Panc1 (cell line): ENCODE measurements around the gene CHST11. TPM values are rescaled to one million over a fixed set of nuclear protein-coding genes. Genes with fewer than 3 reads are reported as not detected.

Experiments used
- ATAC-seq: fragments of 200-7000 bp; cut with Tn5 transposase; 2 replicates; pipeline ENCODE4 v1.9.1; 2020; ENCODE audit warnings: mild to moderate bottlenecking, moderate library complexity
- BruUV-seq: library from RNA; stranded (reverse); fragments of 400-500 nt; replicated peaks from 2 replicates; lab custom pipeline; 2021; lab: Mats Ljungman, UMichigan
- CTCF ChIA-PET: fragments of 300-600 bp; sonication (Branson Sonifier 250); formaldehyde crosslinking; loops from one replicate; lab custom pipeline; 2022; ENCODE audit warnings: antibody characterized with exemption; lab: Charles Lee
- POLR2A ChIA-PET: fragments of 300-600 bp; sonication (Branson Sonifier 250); formaldehyde crosslinking; loops from one replicate; lab custom pipeline; 2022; ENCODE audit warnings: antibody characterized with exemption; lab: Charles Lee
- DNase-seq: peaks from one replicate; pipeline ENCODE4 v3.0.0-alpha.2; 2010; ENCODE audit warnings: low read depth, low spot score
- H3K27ac ChIP-seq: 2 replicates; pipeline ENCODE4 v1.5.1; 2011; ENCODE audit warnings: mild to moderate bottlenecking, low read length, inconsistent platforms
- H3K27me3 ChIP-seq: fragments of 200-500 bp; sonication (Bioruptor generic); 2 replicates; pipeline ENCODE4 v1.6.0; 2014; ENCODE audit warnings: low read length, inconsistent platforms; ENCODE audit not compliant: control insufficient read depth, insufficient read depth
- H3K36me3 ChIP-seq: fragments of 200-500 bp; sonication (Bioruptor generic); 2 replicates; pipeline ENCODE4 v1.5.1; 2014; ENCODE audit warnings: inconsistent platforms, mild to moderate bottlenecking, low read length, moderate library complexity; ENCODE audit not compliant: control insufficient read depth, insufficient read depth
- H3K4me1 ChIP-seq: 2 replicates; pipeline ENCODE4 v1.5.1; 2011; ENCODE audit warnings: inconsistent platforms, mild to moderate bottlenecking, low read length, moderate library complexity; ENCODE audit not compliant: control insufficient read depth, insufficient read depth
- H3K4me3 ChIP-seq, 2 experiments: 2 replicates each; pipeline ENCODE4 v1.5.1; 2011 to 2012; ENCODE audit warnings: low read depth in 2 of 2, low read length in 2 of 2, mild to moderate bottlenecking in 2 of 2, inconsistent platforms in 1 of 2, moderate library complexity in 1 of 2
- H3K9me3 ChIP-seq: fragments of 200-500 bp; sonication (Bioruptor generic); 2 replicates; pipeline ENCODE4 v1.5.1; 2014; ENCODE audit warnings: low read depth, mild to moderate bottlenecking, inconsistent platforms, low read length, moderate library complexity; ENCODE audit not compliant: control insufficient read depth, insufficient read depth
- POLR2AphosphoS5 ChIP-seq: IDR thresholded peaks from 2 replicates; pipeline ENCODE4 v1.6.1; 2012; ENCODE audit warnings: mild to moderate bottlenecking, low read depth, low read length, moderate library complexity
- SIN3A ChIP-seq: IDR thresholded peaks from 2 replicates; pipeline ENCODE4 v1.6.1; 2012; ENCODE audit warnings: low read depth, mild to moderate bottlenecking, low read length, moderate library complexity, borderline replicate concordance; ENCODE audit not compliant: insufficient read depth
- TCF7L2 ChIP-seq: IDR thresholded peaks from 2 replicates; pipeline ENCODE4 v1.6.1; 2011; ENCODE audit warnings: mild to moderate bottlenecking, low read depth, low read length, inconsistent platforms
- in situ Hi-C: cut with HindIII; loops from 2 replicates; pipeline ENCODE4 v1.10.0; 2016; ENCODE audit warnings: low sequenced_read_pairs, low pct_unique_long_range_greater_than_20kb
- intact Hi-C: fragments of 100-400 bp; cut with micrococcal nuclease; formaldehyde crosslinking; loops from one replicate; pipeline ENCODE4 v1.10.0; 2022; ENCODE audit not compliant: unreplicated experiment
- total RNA-seq: library from RNA; stranded (reverse); gene quantifications from one replicate; pipeline ENCODE4 v1.2.1, GENCODE V29; 2021; ENCODE audit not compliant: unreplicated experiment
- TF ChIP-seq, protein P1 (sequence below), 2 experiments: IDR thresholded peaks; 2 replicates each; pipeline ENCODE4 v1.6.1; 2011 to 2012; ENCODE audit warnings: low read depth in 2 of 2, control low read depth in 1 of 2, low read length in 1 of 2, mild to moderate bottlenecking in 1 of 2, moderate library complexity in 1 of 2; ENCODE audit not compliant: insufficient read depth in 1 of 2
- TF ChIP-seq, protein P2 (sequence below): fragments of 450-650 bp; IDR thresholded peaks from 2 replicates; pipeline ENCODE4 v1.5.1; 2017; ENCODE audit warnings: mild to moderate bottlenecking

CHST11 gene
- total RNA-seq, 1 experiment from 2014 or later: 11.4 TPM

DNA sequence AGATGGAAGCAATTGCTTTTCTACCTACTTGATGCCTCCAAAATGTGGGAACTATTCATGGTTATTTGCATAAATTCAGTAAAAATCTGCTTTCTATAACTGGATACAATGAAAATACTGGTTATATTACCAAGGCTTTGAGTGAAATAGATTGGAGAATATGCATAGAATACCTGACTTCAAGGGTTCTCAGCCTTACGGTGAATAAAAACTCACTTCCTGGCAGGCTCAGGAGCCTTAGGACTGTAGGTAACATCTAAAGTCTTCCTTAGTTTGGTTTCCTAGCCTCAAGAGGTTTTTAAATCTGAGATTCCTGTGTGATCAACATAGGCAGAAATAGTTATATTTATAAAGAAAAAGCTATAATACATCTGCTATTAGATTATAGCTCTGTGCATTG, 342.7 kb downstream of the CHST11 start:
- ChIA-PET POLR2A (no interaction called here), CTCF (no interaction called here)
- DNase-seq (no peak), ATAC-seq (no peak)
- H3K27ac ChIP-seq: no peak overlapping the region
- intact Hi-C loops: no loop called here
- no peaks in the 10 kb centered on the region for H3K36me3 ChIP-seq
- H3K4me3 ChIP-seq: no peak overlapping the region
- no peaks in the 10 kb centered on the region for H3K27me3 ChIP-seq
- BruUV-seq: no TSS peak
- H3K9me3 ChIP-seq: no peaks in the 10 kb centered on the region
- in situ Hi-C loops: no loop called here
- TF ChIP-seq, protein P1, sequence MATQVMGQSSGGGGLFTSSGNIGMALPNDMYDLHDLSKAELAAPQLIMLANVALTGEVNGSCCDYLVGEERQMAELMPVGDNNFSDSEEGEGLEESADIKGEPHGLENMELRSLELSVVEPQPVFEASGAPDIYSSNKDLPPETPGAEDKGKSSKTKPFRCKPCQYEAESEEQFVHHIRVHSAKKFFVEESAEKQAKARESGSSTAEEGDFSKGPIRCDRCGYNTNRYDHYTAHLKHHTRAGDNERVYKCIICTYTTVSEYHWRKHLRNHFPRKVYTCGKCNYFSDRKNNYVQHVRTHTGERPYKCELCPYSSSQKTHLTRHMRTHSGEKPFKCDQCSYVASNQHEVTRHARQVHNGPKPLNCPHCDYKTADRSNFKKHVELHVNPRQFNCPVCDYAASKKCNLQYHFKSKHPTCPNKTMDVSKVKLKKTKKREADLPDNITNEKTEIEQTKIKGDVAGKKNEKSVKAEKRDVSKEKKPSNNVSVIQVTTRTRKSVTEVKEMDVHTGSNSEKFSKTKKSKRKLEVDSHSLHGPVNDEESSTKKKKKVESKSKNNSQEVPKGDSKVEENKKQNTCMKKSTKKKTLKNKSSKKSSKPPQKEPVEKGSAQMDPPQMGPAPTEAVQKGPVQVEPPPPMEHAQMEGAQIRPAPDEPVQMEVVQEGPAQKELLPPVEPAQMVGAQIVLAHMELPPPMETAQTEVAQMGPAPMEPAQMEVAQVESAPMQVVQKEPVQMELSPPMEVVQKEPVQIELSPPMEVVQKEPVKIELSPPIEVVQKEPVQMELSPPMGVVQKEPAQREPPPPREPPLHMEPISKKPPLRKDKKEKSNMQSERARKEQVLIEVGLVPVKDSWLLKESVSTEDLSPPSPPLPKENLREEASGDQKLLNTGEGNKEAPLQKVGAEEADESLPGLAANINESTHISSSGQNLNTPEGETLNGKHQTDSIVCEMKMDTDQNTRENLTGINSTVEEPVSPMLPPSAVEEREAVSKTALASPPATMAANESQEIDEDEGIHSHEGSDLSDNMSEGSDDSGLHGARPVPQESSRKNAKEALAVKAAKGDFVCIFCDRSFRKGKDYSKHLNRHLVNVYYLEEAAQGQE (IDR thresholded peaks at IDR 0.05; ENCODE audit: insufficient read depth in 1 of 2, low read depth in 2 of 2, low read length in 1 of 2): no peak
- no peak for TF ChIP-seq POLR2AphosphoS5
- TF ChIP-seq TCF7L2: no peak
- TF ChIP-seq SIN3A: no peak
- TF ChIP-seq, protein P2, sequence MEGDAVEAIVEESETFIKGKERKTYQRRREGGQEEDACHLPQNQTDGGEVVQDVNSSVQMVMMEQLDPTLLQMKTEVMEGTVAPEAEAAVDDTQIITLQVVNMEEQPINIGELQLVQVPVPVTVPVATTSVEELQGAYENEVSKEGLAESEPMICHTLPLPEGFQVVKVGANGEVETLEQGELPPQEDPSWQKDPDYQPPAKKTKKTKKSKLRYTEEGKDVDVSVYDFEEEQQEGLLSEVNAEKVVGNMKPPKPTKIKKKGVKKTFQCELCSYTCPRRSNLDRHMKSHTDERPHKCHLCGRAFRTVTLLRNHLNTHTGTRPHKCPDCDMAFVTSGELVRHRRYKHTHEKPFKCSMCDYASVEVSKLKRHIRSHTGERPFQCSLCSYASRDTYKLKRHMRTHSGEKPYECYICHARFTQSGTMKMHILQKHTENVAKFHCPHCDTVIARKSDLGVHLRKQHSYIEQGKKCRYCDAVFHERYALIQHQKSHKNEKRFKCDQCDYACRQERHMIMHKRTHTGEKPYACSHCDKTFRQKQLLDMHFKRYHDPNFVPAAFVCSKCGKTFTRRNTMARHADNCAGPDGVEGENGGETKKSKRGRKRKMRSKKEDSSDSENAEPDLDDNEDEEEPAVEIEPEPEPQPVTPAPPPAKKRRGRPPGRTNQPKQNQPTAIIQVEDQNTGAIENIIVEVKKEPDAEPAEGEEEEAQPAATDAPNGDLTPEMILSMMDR: no peak
- no peaks in the 10 kb centered on the region for H3K4me1 ChIP-seq

DNA sequence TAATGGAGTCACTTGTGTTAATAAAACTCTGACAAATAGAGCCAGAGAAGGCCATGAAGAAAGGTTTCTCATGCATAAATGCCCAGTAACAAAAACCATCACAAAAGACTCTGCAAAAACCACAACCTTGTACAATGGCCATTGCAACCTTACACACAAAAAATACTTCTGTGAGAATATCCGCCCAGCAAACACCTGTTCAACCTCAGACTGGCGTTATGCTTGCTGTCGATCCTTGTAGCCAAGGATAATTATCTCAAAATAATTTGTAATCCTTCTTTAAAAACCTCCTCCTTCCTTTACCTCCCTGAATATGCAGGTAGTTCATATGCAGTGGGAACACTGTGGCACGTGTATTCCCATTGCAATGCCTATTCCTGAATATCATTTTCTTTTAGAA, 344.3 kb downstream of the CHST11 start:
- Histone ChIP-seq H3K27me3 (no peaks in the 10 kb centered on the region), H3K36me3 (no peaks in the 10 kb centered on the region), H3K9me3 (no peaks in the 10 kb centered on the region), H3K4me3 (no peak overlapping the region), H3K4me1 (no peaks in the 10 kb centered on the region), H3K27ac (no peak overlapping the region)
- POLR2A ChIA-PET: no interaction called here
- intact Hi-C loops: no loop called here
- CTCF ChIA-PET: no interaction called here
- DNase-seq (no peak), ATAC-seq (no peak)
- no TSS peak for BruUV-seq
- TF ChIP-seq TCF7L2 (no peak), POLR2AphosphoS5 (no peak), SIN3A (no peak)
- TF ChIP-seq, protein P2: no peak
- TF ChIP-seq, protein P1 (IDR thresholded peaks at IDR 0.05; ENCODE audit: insufficient read depth in 1 of 2, low read depth in 2 of 2, low read length in 1 of 2): no peak
- in situ Hi-C loops: no loop called here
